ENCODE measurements around the gene ABCD2.
"Not testable (repeated sequence)": the region's sequence is repeated elsewhere in the genome, so short reads cannot be mapped to it uniquely, and the experiment has no call there.

ABCD2 gene

GRCh38 chr12:39605996-39606395 is 13.6 kb downstream of the ABCD2 start:
- TF ChIP-seq CTCF (IDR thresholded peaks at IDR 0.05; ENCODE audit: low read depth, low read length, missing control alignments), result no peak
- H3K4me3 ChIP-seq (replicated peaks; ENCODE audit: low read depth, low read length), result no peak overlapping the region
- no peak for DNase-seq (ENCODE audit: extremely low read depth, low read depth)

- no peak for DNase-seq (ENCODE audit: extremely low read depth, low read depth)
- TF ChIP-seq CTCF (IDR thresholded peaks at IDR 0.05; ENCODE audit: low read depth, low read length, missing control alignments), result no peak
Observed at GRCh38 chr12:39605501-39605900, 14.1 kb downstream of the ABCD2 start.

GRCh38 chr12:39603065-39603464 is 16.5 kb downstream of the ABCD2 start:
- DNase-seq (ENCODE audit: extremely low read depth, low read depth), result no peak
- no peak overlapping the region for H3K4me3 ChIP-seq (replicated peaks; ENCODE audit: low read depth, low read length)
- TF ChIP-seq CTCF (IDR thresholded peaks at IDR 0.05; ENCODE audit: low read depth, low read length, missing control alignments), result no peak

More at GRCh38 chr12:39605501-39605900, 14.1 kb downstream of the ABCD2 start:
- H3K4me3 ChIP-seq (replicated peaks; ENCODE audit: low read depth, low read length), result no peak overlapping the region

GRCh38 chr12:39601951-39602350 is 17.7 kb downstream of the ABCD2 start:
- not testable (repeated sequence) for DNase-seq (ENCODE audit: extremely low read depth, low read depth); H3K4me3 ChIP-seq (replicated peaks; ENCODE audit: low read depth, low read length)

- H3K4me3 ChIP-seq (replicated peaks; ENCODE audit: low read depth, low read length), result no peak overlapping the region
- TF ChIP-seq CTCF (IDR thresholded peaks at IDR 0.05; ENCODE audit: low read depth, low read length, missing control alignments), result no peak
- DNase-seq (ENCODE audit: extremely low read depth, low read depth), result no peak
Observed at GRCh38 chr12:39595928-39596327, 23.7 kb downstream of the ABCD2 start.

- no peak overlapping the region for H3K4me3 ChIP-seq (replicated peaks; ENCODE audit: low read depth, low read length)
- no peak for TF ChIP-seq CTCF (IDR thresholded peaks at IDR 0.05; ENCODE audit: low read depth, low read length, missing control alignments)
- no peak for DNase-seq (ENCODE audit: extremely low read depth, low read depth)
Observed at GRCh38 chr12:39592295-39592694, 27.3 kb downstream of the ABCD2 start.

GRCh38 chr12:39588348-39588747 is 31.3 kb downstream of the ABCD2 start:
- DNase-seq (ENCODE audit: extremely low read depth, low read depth), result no peak
- TF ChIP-seq CTCF (IDR thresholded peaks at IDR 0.05; ENCODE audit: low read depth, low read length, missing control alignments), result no peak
- H3K4me3 ChIP-seq (replicated peaks; ENCODE audit: low read depth, low read length), result no peak overlapping the region

All from HFF-Myc (cell line).